Ascending aorta (tissue), 2 donors: ENCODE results near the gene PLOD2. TPM values are rescaled to one million over a fixed set of nuclear protein-coding genes. Genes with fewer than 3 reads are reported as not detected.

Source experiments
- DNase-seq, 2 donors: peaks; one replicate each; pipeline ENCODE4 v3.0.0-alpha.2; 2019; ENCODE audit warnings: low spot score in 2 of 2
- H3K27ac ChIP-seq, 2 donors: fragments of 200-600 bp; sonication (generic); one replicate each; pipeline ENCODE4 v1.5.1; 2016 to 2017; ENCODE audit warnings: mild to moderate bottlenecking in 1 of 2
- H3K27me3 ChIP-seq: fragments of 200-600 bp; sonication (generic); one replicate; pipeline ENCODE4 v1.5.1; 2017
- H3K36me3 ChIP-seq, 2 donors: fragments of 200-600 bp; sonication (generic); one replicate each; pipeline ENCODE4 v1.5.1; 2016
- H3K4me1 ChIP-seq, 2 donors: fragments of 200-600 bp; sonication (generic); one replicate each; pipeline ENCODE4 v1.5.1; 2016 to 2017; ENCODE audit warnings: mild to moderate bottlenecking in 1 of 2
- H3K4me3 ChIP-seq, 2 donors: fragments of 200-600 bp; sonication (generic); one replicate each; pipeline ENCODE4 v1.5.1; 2016 to 2017; ENCODE audit warnings: mild to moderate bottlenecking in 1 of 2
- H3K9me3 ChIP-seq, 2 donors: fragments of 200-600 bp; sonication (generic); one replicate each; pipeline ENCODE4 v1.5.1; 2016
- intact Hi-C: fragments of 100-400 bp; cut with DNase I; formaldehyde crosslinking; loops from one replicate; pipeline ENCODE4 v1.15.1; 2023
- total RNA-seq: library from RNA; depleted of rRNA; stranded (reverse); fragments of >200 nt; gene quantifications from one replicate; pipeline ENCODE4 v1.1.0, GENCODE V29; 2016
- TF ChIP-seq, protein P1 (sequence below), 3 experiments: fragments of 200-600 bp in 2 of 3; fragments of 450-650 bp in 1 of 3; sonication (generic) in 2 of 3; IDR thresholded peaks; one replicate each; pipeline ENCODE4 v1.5.1; 2016 to 2019; ENCODE audit warnings: antibody characterized with exemption in 3 of 3, mild to moderate bottlenecking in 1 of 3, moderate library complexity in 1 of 3

The PLOD2 gene
- total RNA-seq, 1 donor from 2014 or later = 41.3 TPM

DNA sequence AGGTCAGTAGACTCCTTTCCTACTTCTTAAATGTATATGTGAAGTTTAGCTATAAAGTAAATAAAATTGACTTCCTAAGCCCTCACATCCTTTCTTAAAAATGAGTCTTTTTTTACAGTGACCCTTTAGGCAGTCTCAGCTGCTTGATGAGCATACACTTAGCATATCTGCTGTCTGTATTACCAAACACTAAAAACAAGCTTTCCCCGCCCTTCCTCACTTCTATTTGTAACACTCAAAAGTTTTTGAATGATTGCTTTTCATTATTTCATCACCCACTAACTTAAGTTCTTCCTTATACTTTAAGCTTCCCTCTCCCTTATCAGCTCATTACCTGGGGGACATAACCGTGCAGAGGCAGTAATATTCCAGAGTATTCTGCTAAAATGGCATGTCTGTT lies 89.4 kb downstream of the PLOD2 start:
- Histone ChIP-seq H3K4me3 (no peak overlapping the region), H3K27ac (peak overlapping the region in 1 of 2 donors; percentile 7), H3K36me3 (peaks cover 20 to 23% of the 10 kb centered on the region in 2 donors), H3K27me3 (no peaks in the 10 kb centered on the region), H3K9me3 (no peaks in the 10 kb centered on the region), H3K4me1 (peaks cover 0 to 4% of the 10 kb centered on the region in 2 donors)
- intact Hi-C loops = loop anchor here (5.0 kb wide), 1 partner anchor 71 kb away; no protein-coding TSS in a partner anchor
- DNase-seq = no peak
- TF ChIP-seq, protein P1, sequence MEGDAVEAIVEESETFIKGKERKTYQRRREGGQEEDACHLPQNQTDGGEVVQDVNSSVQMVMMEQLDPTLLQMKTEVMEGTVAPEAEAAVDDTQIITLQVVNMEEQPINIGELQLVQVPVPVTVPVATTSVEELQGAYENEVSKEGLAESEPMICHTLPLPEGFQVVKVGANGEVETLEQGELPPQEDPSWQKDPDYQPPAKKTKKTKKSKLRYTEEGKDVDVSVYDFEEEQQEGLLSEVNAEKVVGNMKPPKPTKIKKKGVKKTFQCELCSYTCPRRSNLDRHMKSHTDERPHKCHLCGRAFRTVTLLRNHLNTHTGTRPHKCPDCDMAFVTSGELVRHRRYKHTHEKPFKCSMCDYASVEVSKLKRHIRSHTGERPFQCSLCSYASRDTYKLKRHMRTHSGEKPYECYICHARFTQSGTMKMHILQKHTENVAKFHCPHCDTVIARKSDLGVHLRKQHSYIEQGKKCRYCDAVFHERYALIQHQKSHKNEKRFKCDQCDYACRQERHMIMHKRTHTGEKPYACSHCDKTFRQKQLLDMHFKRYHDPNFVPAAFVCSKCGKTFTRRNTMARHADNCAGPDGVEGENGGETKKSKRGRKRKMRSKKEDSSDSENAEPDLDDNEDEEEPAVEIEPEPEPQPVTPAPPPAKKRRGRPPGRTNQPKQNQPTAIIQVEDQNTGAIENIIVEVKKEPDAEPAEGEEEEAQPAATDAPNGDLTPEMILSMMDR (IDR thresholded peaks at IDR 0.05) = no peak

DNA sequence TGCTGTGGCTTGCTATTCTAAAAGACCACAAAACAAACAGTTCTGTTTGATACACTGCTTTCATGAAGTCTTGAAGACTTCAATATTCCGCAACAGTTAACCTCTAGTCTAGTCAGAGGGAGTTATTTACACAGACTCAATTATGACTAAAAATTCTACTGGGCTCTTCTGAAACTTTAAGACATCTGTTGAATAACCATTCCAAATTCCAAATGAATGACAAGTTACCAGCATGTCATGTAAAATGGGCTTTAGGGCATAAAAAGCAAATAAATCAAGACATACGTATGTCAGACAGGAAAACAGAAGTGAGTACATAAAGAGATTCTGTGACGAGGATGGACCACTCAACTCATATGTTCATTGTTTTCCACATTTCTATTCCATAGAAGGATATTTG lies 93.9 kb downstream of the PLOD2 start:
- no peaks in the 10 kb centered on the region for H3K27me3 ChIP-seq
- H3K9me3 ChIP-seq = no peaks in the 10 kb centered on the region
- no peak overlapping the region for H3K4me3 ChIP-seq
- intact Hi-C loops = loop anchor here (2.0 kb wide), 1 partner anchor 94 kb away; the partner anchor contains the start of gene PLOD2
- peaks cover 13 to 18% of the 10 kb centered on the region in 2 donors for H3K36me3 ChIP-seq
- no peak for DNase-seq
- H3K4me1 ChIP-seq = no peaks in the 10 kb centered on the region
- H3K27ac ChIP-seq = no peak overlapping the region
- TF ChIP-seq, protein P1 (IDR thresholded peaks at IDR 0.05) = no peak

DNA sequence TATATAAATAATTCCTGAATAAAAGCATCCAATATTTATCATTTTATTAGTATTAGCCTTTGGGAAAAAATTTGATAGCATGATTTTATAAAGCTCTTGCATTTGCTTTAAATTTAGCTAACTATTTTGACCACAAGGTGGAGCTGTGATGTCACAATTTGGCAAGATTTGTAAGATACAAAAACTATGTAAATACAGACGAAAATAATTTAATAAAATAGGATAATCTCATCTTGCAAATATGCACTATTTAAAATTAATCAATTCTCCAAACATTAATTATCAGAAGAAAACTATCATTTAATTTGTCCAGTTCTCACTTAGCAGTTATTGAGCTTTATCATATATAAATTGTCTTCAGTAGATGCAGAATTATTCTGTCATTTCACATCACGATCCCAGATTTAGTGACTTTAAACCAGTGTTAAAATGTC lies 95.4 kb downstream of the PLOD2 start:
- no peak overlapping the region for H3K27ac ChIP-seq
- peaks cover 7 to 8% of the 10 kb centered on the region in 2 donors for H3K36me3 ChIP-seq
- no peaks in the 10 kb centered on the region for H3K4me1 ChIP-seq
- TF ChIP-seq, protein P1 (IDR thresholded peaks at IDR 0.05) = peak; percentile 43 to 73 (median 60)
- intact Hi-C loops = loop anchor here (1.0 to 2.0 kb wide), 3 partner anchors 95 to 265 kb away; partner anchors contain the start of gene PLOD2
- H3K27me3 ChIP-seq = no peaks in the 10 kb centered on the region
- no peak for DNase-seq
- no peaks in the 10 kb centered on the region for H3K9me3 ChIP-seq
- no peak overlapping the region for H3K4me3 ChIP-seq

DNA sequence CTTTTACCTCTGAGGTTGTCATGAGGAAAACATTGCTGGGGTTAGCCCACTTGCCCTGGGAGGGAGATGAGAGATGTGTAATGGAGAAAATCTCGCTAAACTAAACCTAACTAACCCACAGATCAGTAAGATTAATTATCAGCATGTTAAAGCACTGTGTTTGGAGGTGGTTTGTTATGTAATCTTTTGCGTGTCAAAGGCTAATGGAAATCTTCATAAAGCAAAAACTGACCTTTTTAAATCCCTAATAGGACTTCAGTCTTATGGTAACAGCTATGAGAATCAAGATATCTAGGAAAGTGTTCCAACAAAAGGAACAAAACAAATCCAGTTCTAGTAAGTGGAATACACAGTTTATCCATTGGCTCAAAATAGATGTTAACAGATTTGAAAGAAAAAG lies 102.7 kb downstream of the PLOD2 start:
- no peaks in the 10 kb centered on the region for H3K9me3 ChIP-seq
- H3K27ac ChIP-seq = no peak overlapping the region
- TF ChIP-seq, protein P1 (IDR thresholded peaks at IDR 0.05) = no peak
- no peak for DNase-seq
- H3K36me3 ChIP-seq = no peaks in the 10 kb centered on the region
- H3K4me1 ChIP-seq = no peaks in the 10 kb centered on the region
- intact Hi-C loops = no loop called here
- no peaks in the 10 kb centered on the region for H3K27me3 ChIP-seq
- no peak overlapping the region for H3K4me3 ChIP-seq

DNA sequence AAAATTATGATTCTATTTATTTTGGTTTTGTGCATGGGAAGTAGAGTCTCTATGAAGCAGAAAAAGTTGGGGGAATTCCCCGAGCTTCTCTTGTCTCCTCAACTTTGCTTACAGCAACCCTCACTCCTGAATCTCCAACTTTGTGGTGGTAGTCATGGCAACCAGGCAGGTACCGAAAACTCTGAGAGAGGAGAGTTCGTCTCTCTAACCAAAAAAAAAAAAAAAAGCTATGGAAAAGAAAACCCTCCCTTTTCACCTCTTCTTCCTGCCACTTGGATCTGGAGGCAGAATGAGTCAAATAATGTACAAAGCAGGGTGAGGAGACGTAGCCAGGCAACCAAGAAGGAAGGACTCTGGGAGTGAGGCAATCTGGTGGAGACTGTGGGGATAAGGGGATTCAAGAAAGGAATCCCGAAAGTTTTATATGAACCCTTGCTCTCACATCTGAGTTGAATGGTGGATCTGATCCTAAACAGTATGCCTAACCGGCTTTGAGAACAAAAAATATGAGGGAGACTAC lies 108.1 kb downstream of the PLOD2 start:
- intact Hi-C loops = no loop called here
- Histone ChIP-seq H3K4me1 (no peaks in the 10 kb centered on the region), H3K9me3 (no peaks in the 10 kb centered on the region), H3K4me3 (no peak overlapping the region), H3K36me3 (no peaks in the 10 kb centered on the region), H3K27ac (no peak overlapping the region), H3K27me3 (no peaks in the 10 kb centered on the region)
- TF ChIP-seq, protein P1 (IDR thresholded peaks at IDR 0.05) = no peak
- no peak for DNase-seq
